Tibial nerve (tissue), 4 donors: ENCODE results near the gene MEGF6. TPM values are rescaled to one million over a fixed set of nuclear protein-coding genes. Genes with fewer than 3 reads are reported as not detected.

Experiments used
- DNase-seq, 2 donors: peaks; one replicate each; pipeline ENCODE4 v3.0.0-alpha.2; 2019; ENCODE audit warnings: low spot score in 2 of 2
- H3K27ac ChIP-seq, 4 donors: fragments of 200-600 bp; sonication (generic) in 3 of 4; one replicate each; pipeline ENCODE4 v1.5.1; 2017 to 2019; ENCODE audit warnings: mild to moderate bottlenecking in 1 of 4
- H3K27me3 ChIP-seq, 2 donors: fragments of 200-600 bp; sonication (generic) in 1 of 2; one replicate each; pipeline versions ENCODE4 v1.5.1 to v1.6.0; 2017 to 2019
- H3K36me3 ChIP-seq, 3 donors: fragments of 200-600 bp; sonication (generic); one replicate each; pipeline ENCODE4 v1.5.1; 2018 to 2019
- H3K4me1 ChIP-seq, 4 donors: fragments of 200-600 bp; sonication (generic) in 3 of 4; one replicate each; pipeline ENCODE4 v1.5.1; 2017 to 2019
- H3K4me3 ChIP-seq, 4 donors: fragments of 200-600 bp; sonication (generic) in 3 of 4; one replicate each; pipeline ENCODE4 v1.5.1; 2017 to 2019; ENCODE audit warnings: mild to moderate bottlenecking in 1 of 4, moderate library complexity in 1 of 4
- H3K9me3 ChIP-seq, 4 donors: fragments of 200-600 bp; sonication (generic) in 3 of 4; one replicate each; pipeline ENCODE4 v1.5.1; 2017 to 2019
- EP300 ChIP-seq, 2 donors: sonication (generic); formaldehyde crosslinking; IDR thresholded peaks; one replicate each; pipeline ENCODE4 v1.6.1; 2017; ENCODE audit warnings: antibody characterized with exemption in 2 of 2, mild to moderate bottlenecking in 1 of 2
- POLR2A ChIP-seq, 2 donors: fragments of 450-650 bp; IDR thresholded peaks; one replicate each; pipeline ENCODE4 v1.6.1; 2017; ENCODE audit warnings: antibody characterized with exemption in 2 of 2, mild to moderate bottlenecking in 2 of 2, moderate library complexity in 2 of 2
- WGBS, 2 donors: methylation state at CpG; one replicate each; pipeline ENCODE4 v1.1.5; 2018; 5-methylcytosine and 5-hydroxymethylcytosine counted together
- total RNA-seq, 4 donors: library from RNA; depleted of rRNA; stranded (reverse); fragments of >200 nt; gene quantifications; one replicate each; pipeline ENCODE4 v1.1.0, GENCODE V29; 2016
- TF ChIP-seq, protein P1 (sequence below), 5 experiments: fragments of 200-600 bp in 3 of 5; fragments of 450-650 bp in 2 of 5; sonication (generic) in 3 of 5; IDR thresholded peaks; one replicate each; pipeline ENCODE4 v1.5.1; 2016 to 2019; ENCODE audit warnings: antibody characterized with exemption in 5 of 5, mild to moderate bottlenecking in 3 of 5, moderate library complexity in 2 of 5

MEGF6 gene
- total RNA-seq, 4 donors from 2014 or later = 25.3 to 63.3 (median 42.8) TPM

DNA sequence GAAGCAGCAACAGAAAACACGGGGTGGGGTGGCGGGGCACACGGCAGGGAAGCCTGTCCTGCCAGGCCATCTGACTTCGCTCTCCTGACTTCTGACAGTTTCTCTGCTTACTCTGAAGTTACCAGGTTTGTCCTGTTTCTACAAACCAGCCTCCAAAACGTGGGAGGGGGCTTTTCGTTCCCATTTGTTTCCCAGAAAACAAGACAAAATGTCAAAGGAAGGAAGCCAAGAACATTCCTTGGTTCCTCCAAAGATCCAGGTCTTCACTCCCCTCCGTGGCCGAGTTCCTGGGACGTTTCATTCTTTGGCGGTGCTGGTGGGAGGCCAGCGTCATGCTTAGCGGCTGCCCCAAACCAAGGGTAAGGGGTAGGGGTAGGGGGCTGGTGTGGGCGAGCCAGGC is 49.6 kb downstream of the MEGF6 start:
- Histone ChIP-seq H3K9me3 (peaks cover 0 to 5% (median 0%) of the 10 kb centered on the region in 4 donors), H3K36me3 (no peaks in the 10 kb centered on the region), H3K4me1 (peaks cover 0 to 35% (median 6%) of the 10 kb centered on the region in 4 donors), H3K27ac (peak overlapping the region in 1 of 4 donors; percentile 63), H3K27me3 (no peaks in the 10 kb centered on the region), H3K4me3 (no peak overlapping the region)
- peak in 1 of 2 donors; percentile 19 for TF ChIP-seq EP300 (IDR thresholded peaks at IDR 0.05)
- TF ChIP-seq POLR2A (IDR thresholded peaks at IDR 0.05) = no peak
- TF ChIP-seq, protein P1, sequence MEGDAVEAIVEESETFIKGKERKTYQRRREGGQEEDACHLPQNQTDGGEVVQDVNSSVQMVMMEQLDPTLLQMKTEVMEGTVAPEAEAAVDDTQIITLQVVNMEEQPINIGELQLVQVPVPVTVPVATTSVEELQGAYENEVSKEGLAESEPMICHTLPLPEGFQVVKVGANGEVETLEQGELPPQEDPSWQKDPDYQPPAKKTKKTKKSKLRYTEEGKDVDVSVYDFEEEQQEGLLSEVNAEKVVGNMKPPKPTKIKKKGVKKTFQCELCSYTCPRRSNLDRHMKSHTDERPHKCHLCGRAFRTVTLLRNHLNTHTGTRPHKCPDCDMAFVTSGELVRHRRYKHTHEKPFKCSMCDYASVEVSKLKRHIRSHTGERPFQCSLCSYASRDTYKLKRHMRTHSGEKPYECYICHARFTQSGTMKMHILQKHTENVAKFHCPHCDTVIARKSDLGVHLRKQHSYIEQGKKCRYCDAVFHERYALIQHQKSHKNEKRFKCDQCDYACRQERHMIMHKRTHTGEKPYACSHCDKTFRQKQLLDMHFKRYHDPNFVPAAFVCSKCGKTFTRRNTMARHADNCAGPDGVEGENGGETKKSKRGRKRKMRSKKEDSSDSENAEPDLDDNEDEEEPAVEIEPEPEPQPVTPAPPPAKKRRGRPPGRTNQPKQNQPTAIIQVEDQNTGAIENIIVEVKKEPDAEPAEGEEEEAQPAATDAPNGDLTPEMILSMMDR (IDR thresholded peaks at IDR 0.05) = no peak
- 49 to 56% methylated on average over 13 of the region's 13 CpGs for WGBS, 2 donors
- no peak for DNase-seq

DNA sequence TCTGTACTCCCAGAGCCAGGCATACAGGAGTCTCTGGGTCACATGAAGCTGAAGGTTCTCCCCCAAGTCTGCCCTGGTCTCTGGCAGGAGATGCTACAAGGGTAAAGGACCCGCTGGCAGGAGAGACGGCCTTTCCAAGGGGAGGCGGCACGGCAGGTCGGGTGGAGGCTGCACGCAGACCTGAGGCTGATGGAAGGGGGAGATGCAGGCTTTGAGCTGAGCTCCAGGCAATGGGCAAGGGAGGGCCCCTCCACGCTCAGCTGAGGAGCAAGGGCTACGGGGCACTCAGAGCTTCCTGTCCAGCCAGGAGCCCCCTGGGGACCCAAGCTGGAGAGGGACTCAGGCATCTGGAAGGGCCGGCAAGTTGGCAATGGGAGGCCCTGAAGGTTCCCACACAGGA is 50.3 kb downstream of the MEGF6 start:
- TF ChIP-seq POLR2A (IDR thresholded peaks at IDR 0.05) = no peak
- TF ChIP-seq EP300 (IDR thresholded peaks at IDR 0.05) = no peak
- TF ChIP-seq, protein P1 (IDR thresholded peaks at IDR 0.05) = no peak
- H3K4me3 ChIP-seq = no peak overlapping the region
- H3K36me3 ChIP-seq = no peaks in the 10 kb centered on the region
- 86 to 88% methylated on average over 8 to 9 of the region's 9 CpGs for WGBS, 2 donors
- H3K27ac ChIP-seq = peak overlapping the region in 1 of 4 donors; percentile 63
- no peaks in the 10 kb centered on the region for H3K27me3 ChIP-seq
- peaks cover 0 to 30% (median 6%) of the 10 kb centered on the region in 4 donors for H3K4me1 ChIP-seq
- peaks cover 0 to 5% (median 0%) of the 10 kb centered on the region in 4 donors for H3K9me3 ChIP-seq
- DNase-seq = no peak

DNA sequence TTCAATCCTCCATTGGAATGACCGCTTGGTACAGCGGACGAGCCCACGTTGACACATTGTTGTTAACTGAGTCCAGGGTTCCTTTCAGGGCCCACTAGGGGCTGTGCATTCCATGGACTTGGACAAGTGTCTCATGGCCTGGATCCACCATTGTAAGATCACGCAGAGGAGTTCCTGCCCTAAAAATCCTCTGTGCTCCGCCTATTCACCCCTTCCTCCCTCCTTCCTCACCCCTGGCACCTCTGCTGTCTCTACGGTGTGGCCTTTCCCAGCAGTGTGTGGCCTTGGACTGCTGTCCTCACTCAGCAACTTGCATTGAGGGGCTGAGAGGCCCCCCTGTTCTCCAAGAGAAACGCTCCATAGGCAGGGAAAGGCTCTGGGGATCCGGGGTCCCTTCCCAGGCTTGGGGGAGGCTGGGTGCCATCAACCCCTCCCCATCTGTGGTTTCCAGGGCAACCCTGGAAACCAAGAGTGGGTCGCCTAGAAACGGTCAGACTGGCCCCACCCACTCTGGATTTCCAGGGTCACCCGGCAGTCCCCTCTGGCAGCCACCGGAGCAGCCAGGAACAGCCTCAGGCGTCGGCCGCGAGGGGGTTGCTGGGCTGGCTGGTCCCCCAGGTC is 50.9 kb downstream of the MEGF6 start:
- no peak for DNase-seq
- H3K4me3 ChIP-seq = no peak overlapping the region
- WGBS, 2 donors = 36 to 53% methylated on average over 13 to 17 of the region's 17 CpGs
- H3K36me3 ChIP-seq = no peaks in the 10 kb centered on the region
- TF ChIP-seq, protein P1 (IDR thresholded peaks at IDR 0.05) = no peak
- TF ChIP-seq POLR2A (IDR thresholded peaks at IDR 0.05) = no peak
- TF ChIP-seq EP300 (IDR thresholded peaks at IDR 0.05) = no peak
- H3K27ac ChIP-seq = peak overlapping the region in 1 of 4 donors; percentile 63
- H3K4me1 ChIP-seq = peaks cover 0 to 23% (median 6%) of the 10 kb centered on the region in 4 donors
- peaks cover 0 to 5% (median 0%) of the 10 kb centered on the region in 4 donors for H3K9me3 ChIP-seq
- H3K27me3 ChIP-seq = no peaks in the 10 kb centered on the region

DNA sequence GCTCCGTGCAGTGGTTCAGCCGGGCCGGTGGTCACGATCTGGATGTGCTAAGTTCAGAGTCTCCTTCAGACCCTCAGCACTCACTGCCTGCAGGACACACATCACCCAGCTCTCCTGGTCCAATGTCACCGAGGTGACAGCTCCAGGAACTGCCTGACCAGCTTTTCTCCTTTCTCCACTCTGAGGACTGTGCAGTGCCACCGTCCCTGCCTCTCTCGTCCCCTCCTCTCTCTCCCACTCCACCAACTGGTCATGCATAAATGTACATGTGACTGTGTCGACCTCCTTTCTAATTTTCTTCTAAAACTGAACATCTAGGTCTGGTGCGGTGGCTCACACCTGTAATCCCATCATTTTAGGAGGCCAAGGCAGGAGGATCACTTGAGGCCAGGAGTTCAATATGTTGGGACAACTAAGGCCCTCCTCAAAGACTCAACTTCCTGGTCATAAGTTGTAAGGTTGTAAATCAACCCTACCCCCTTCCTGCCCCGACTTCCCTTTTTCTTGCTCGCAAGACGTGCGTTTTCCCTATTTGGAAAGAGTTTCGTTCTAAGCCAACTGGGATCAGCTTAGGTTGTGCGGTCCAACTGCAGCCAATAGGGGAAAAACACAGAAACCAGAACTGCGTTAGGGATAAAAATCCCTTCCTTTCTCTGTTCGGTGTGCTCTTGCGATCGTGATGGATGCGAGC is 53.1 kb downstream of the MEGF6 start:
- TF ChIP-seq POLR2A (IDR thresholded peaks at IDR 0.05) = no peak
- TF ChIP-seq EP300 (IDR thresholded peaks at IDR 0.05) = no peak
- TF ChIP-seq, protein P1 (IDR thresholded peaks at IDR 0.05) = no peak
- 87 to 90% methylated on average over 20 of the region's 20 CpGs for WGBS, 2 donors
- Histone ChIP-seq H3K9me3 (peaks cover 0 to 5% (median 0%) of the 10 kb centered on the region in 4 donors), H3K27me3 (no peaks in the 10 kb centered on the region), H3K36me3 (no peaks in the 10 kb centered on the region), H3K4me1 (peaks cover 0 to 20% (median 6%) of the 10 kb centered on the region in 4 donors), H3K27ac (no peak overlapping the region), H3K4me3 (no peak overlapping the region)
- DNase-seq = no peak

DNA sequence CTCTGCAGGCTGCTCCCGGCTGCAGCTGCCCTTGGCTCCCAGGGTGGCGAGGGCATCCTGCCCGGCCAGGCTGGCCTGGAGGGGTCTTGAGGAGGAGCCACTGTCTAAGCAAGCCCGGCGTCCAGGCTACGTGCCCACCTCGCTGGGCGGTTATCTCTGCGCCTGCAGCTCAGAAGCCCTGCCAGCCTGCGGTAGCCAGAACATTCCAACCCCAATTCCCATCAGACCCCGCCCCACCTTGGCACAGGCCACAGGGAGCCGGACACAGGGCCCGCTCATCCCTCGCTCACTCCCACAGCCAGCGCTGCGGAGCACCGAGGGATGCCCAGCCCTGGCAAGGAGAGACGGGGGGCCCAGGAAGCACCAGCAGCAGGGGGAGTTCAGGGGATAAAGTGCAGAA is 53.9 kb downstream of the MEGF6 start:
- H3K27ac ChIP-seq = no peak overlapping the region
- TF ChIP-seq POLR2A (IDR thresholded peaks at IDR 0.05) (no peak), EP300 (IDR thresholded peaks at IDR 0.05) (no peak)
- TF ChIP-seq, protein P1 (IDR thresholded peaks at IDR 0.05) = no peak
- 77 to 94% methylated on average over 18 of the region's 18 CpGs for WGBS, 2 donors
- H3K27me3 ChIP-seq = no peaks in the 10 kb centered on the region
- no peak overlapping the region for H3K4me3 ChIP-seq
- H3K4me1 ChIP-seq = peaks cover 0 to 20% (median 6%) of the 10 kb centered on the region in 4 donors
- H3K36me3 ChIP-seq = no peaks in the 10 kb centered on the region
- H3K9me3 ChIP-seq = peaks cover 0 to 5% (median 0%) of the 10 kb centered on the region in 4 donors
- DNase-seq = no peak
